Embryonic facial prominence (tissue), 1 donor: ENCODE data around the gene GOLGA8S.
"Not testable (repeated sequence)": the region's sequence is repeated elsewhere in the genome, so short reads cannot be mapped to it uniquely, and the experiment has no call there.

Experiments
- DNase-seq: peaks from one replicate; pipeline ENCODE4 v3.0.0-alpha.2; 2016; ENCODE audit errors: extremely low spot score

Gene GOLGA8S

GRCh38 chr15:23354448-23354847 is at the start of gene GOLGA8S:
Gene GOLGA8S, plus strand, starts transcription at chr15:23354748. Its CDS starts 62 bp downstream, at chr15:23354810.
- DNase-seq = not testable (repeated sequence)

GRCh38 chr15:23304805-23305204 is 49.7 kb upstream of the GOLGA8S start:
- DNase-seq = not testable (repeated sequence)

GRCh38 chr15:23305921-23306320 is 48.6 kb upstream of the GOLGA8S start:
- not testable (repeated sequence) for DNase-seq

- DNase-seq = not testable (repeated sequence)
Measured at GRCh38 chr15:23311233-23311632, 43.3 kb upstream of the GOLGA8S start.

GRCh38 chr15:23334096-23334495 is 20.5 kb upstream of the GOLGA8S start, which contains the start of gene GOLGA6L26:
Gene GOLGA6L26, minus strand, starts transcription at chr15:23334196. Its CDS starts 61 bp downstream, at chr15:23334135.
- not testable (repeated sequence) for DNase-seq

- DNase-seq = not testable (repeated sequence)
Measured at GRCh38 chr15:23362622-23363021, 8.1 kb downstream of the GOLGA8S start.

- not testable (repeated sequence) for DNase-seq
Measured at GRCh38 chr15:23364261-23364660, 9.7 kb downstream of the GOLGA8S start.

GRCh38 chr15:23370578-23370977 is 16.0 kb downstream of the GOLGA8S start:
- DNase-seq = no peak

- not testable (repeated sequence) for DNase-seq
Measured at GRCh38 chr15:23371134-23371533, 16.6 kb downstream of the GOLGA8S start.

GRCh38 chr15:23371868-23372267 is 17.3 kb downstream of the GOLGA8S start:
- not testable (repeated sequence) for DNase-seq

- DNase-seq = no peak
Measured at GRCh38 chr15:23372284-23372683, 17.7 kb downstream of the GOLGA8S start.

- DNase-seq = not testable (repeated sequence)
Measured at GRCh38 chr15:23372891-23373600, 18.5 kb downstream of the GOLGA8S start.

- not testable (repeated sequence) for DNase-seq
Measured at GRCh38 chr15:23374226-23374625, 19.7 kb downstream of the GOLGA8S start.

GRCh38 chr15:23378946-23379345 is 24.4 kb downstream of the GOLGA8S start:
- not testable (repeated sequence) for DNase-seq

- not testable (repeated sequence) for DNase-seq
Measured at GRCh38 chr15:23380700-23381099, 26.2 kb downstream of the GOLGA8S start.

GRCh38 chr15:23381192-23381591 is 26.6 kb downstream of the GOLGA8S start:
- DNase-seq = not testable (repeated sequence)

- no peak for DNase-seq
Measured at GRCh38 chr15:23384371-23384770, 29.8 kb downstream of the GOLGA8S start.

GRCh38 chr15:23385886-23386430 is 31.4 kb downstream of the GOLGA8S start:
- no peak for DNase-seq

- DNase-seq = no peak
Measured at GRCh38 chr15:23387621-23388190, 33.2 kb downstream of the GOLGA8S start.

GRCh38 chr15:23395030-23395692 is 40.6 kb downstream of the GOLGA8S start:
- DNase-seq = no peak

GRCh38 chr15:23395832-23396231 is 41.3 kb downstream of the GOLGA8S start:
- DNase-seq = no peak

- DNase-seq = no peak
Measured at GRCh38 chr15:23397779-23398178, 43.2 kb downstream of the GOLGA8S start.
